BLaER1 treated with 17β-estradiol and CSF1 and Interleukin-3, amounts not matched to agents 10 nM and 100 nM (cell line): Measurements from ENCODE around the gene CSF2.
"Not testable (repeated sequence)": the region's sequence is repeated elsewhere in the genome, so short reads cannot be mapped to it uniquely, and the experiment has no call there.

ENCODE experiments used
- H3K27ac ChIP-seq, 11 experiments: shearing (Covaris generic); formaldehyde crosslinking; 2 replicates each; pipeline ENCODE4 v1.8.1; 2022
- H3K27me3 ChIP-seq, 11 experiments: shearing (Covaris generic); formaldehyde crosslinking; 2 replicates each; pipeline ENCODE4 v1.8.1; 2022
- H3K36me3 ChIP-seq, 11 experiments: shearing (Covaris generic); formaldehyde crosslinking; 2 replicates each; pipeline ENCODE4 v1.8.1; 2022
- H3K4me1 ChIP-seq, 10 experiments: shearing (Covaris generic); formaldehyde crosslinking; 2 replicates each; pipeline ENCODE4 v1.8.1; 2022
- H3K4me2 ChIP-seq, 11 experiments: shearing (Covaris generic); formaldehyde crosslinking; 2 replicates each; pipeline ENCODE4 v1.8.1; 2022
- H3K4me3 ChIP-seq, 10 experiments: shearing (Covaris generic); formaldehyde crosslinking; 2 replicates each; pipeline ENCODE4 v1.8.1; 2022
- H3K9ac ChIP-seq, 11 experiments: shearing (Covaris generic); formaldehyde crosslinking; 2 replicates each; pipeline ENCODE4 v1.8.1; 2022
- H3K9me3 ChIP-seq, 11 experiments: shearing (Covaris generic); formaldehyde crosslinking; replicated peaks in 1 of 11; 2 replicates each; pipeline ENCODE4 v1.8.1; 2022
- H4K20me1 ChIP-seq, 11 experiments: shearing (Covaris generic); formaldehyde crosslinking; 2 replicates each; pipeline ENCODE4 v1.8.1; 2022
- Cebpa-rat ChIP-seq, 11 experiments: shearing (Covaris generic); IDR thresholded peaks; 2 replicates each; pipeline ENCODE4 v1.8.1; 2022

CSF2 gene

DNA sequence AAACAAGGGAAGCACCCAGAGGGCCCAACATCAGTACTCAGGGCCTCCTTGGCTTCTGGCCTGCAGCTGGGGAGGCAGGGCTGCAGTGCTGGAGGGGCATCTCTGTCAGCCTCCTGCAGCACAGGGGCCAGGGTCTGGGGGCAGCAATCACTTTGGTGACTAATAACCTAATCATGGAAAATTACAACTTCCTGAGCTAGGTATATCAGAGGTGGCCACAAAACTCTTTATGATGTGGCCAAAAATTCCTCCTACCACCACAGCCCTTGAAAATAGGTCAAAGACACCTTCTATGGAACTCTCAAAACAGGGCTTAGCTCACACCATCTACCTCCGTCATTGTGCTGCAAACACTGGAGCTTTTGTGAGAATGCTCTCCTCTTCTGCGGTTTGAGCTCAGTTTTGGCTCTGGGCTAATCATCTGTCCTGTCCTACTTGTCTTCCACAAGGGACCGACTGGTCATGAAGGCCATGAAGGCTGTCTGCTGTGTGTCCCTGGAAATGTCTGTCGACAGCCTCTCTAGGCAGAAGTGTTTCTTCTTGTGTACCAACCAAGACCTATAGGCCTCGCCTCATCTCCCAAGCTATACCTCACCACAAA is 28.6 kb downstream of the CSF2 start:
- H3K9me3 ChIP-seq, result no peaks in the 10 kb centered on the region
- H3K27ac ChIP-seq, result peak overlapping the region in 8 of 11 experiments; percentile 66 to 86 (median 76); a peak in 14 of 22 replicates
- peaks cover 0 to 87% (median 0%) of the 10 kb centered on the region in 11 experiments; a peak in 7 of 22 replicates for H3K27me3 ChIP-seq
- peaks cover 38 to 68% (median 62%) of the 10 kb centered on the region in 10 experiments for H3K4me1 ChIP-seq
- no peaks in the 10 kb centered on the region for H3K36me3 ChIP-seq
- TF ChIP-seq Cebpa-rat (IDR thresholded peaks at IDR 0.05), result no peak
- peaks cover 0 to 52% (median 0%) of the 10 kb centered on the region in 11 experiments; a peak in 3 of 22 replicates for H4K20me1 ChIP-seq
- H3K9ac ChIP-seq, result peak overlapping the region in 1 of 11 experiments; percentile 70; a peak in 1 of 22 replicates
- 0 out of 20 replicates have a peak overlapping the region, but pooled peaks of 1 of the 10 experiments have one; percentile 7 for H3K4me3 ChIP-seq
- H3K4me2 ChIP-seq, result peak overlapping the region; percentile 71 to 97 (median 91); a peak in 21 of 22 replicates

- Histone ChIP-seq H3K9ac (peak overlapping the region in 9 of 11 experiments; percentile 9 to 80 (median 68); a peak in 16 of 22 replicates), H3K4me2 (peak overlapping the region; percentile 71 to 97 (median 91)), H3K36me3 (no peaks in the 10 kb centered on the region), H4K20me1 (peaks cover 0 to 52% (median 0%) of the 10 kb centered on the region in 11 experiments; a peak in 3 of 22 replicates), H3K27me3 (peaks cover 0 to 86% (median 0%) of the 10 kb centered on the region in 11 experiments; a peak in 7 of 22 replicates), H3K9me3 (peaks cover 0 to 5% (median 3%) of the 10 kb centered on the region in 11 experiments; a peak in 11 of 22 replicates), H3K4me3 (peak overlapping the region in 5 of 10 experiments; percentile 4 to 38 (median 22); a peak in 5 of 20 replicates), H3K27ac (peak overlapping the region in 10 of 11 experiments; percentile 4 to 86 (median 72); a peak in 18 of 22 replicates), H3K4me1 (peaks cover 38 to 68% (median 62%) of the 10 kb centered on the region in 10 experiments)
- TF ChIP-seq Cebpa-rat (IDR thresholded peaks at IDR 0.05), result no peak
Observed at GRCh38 chr5:132102944-132103331, 29.3 kb downstream of the CSF2 start.

DNA sequence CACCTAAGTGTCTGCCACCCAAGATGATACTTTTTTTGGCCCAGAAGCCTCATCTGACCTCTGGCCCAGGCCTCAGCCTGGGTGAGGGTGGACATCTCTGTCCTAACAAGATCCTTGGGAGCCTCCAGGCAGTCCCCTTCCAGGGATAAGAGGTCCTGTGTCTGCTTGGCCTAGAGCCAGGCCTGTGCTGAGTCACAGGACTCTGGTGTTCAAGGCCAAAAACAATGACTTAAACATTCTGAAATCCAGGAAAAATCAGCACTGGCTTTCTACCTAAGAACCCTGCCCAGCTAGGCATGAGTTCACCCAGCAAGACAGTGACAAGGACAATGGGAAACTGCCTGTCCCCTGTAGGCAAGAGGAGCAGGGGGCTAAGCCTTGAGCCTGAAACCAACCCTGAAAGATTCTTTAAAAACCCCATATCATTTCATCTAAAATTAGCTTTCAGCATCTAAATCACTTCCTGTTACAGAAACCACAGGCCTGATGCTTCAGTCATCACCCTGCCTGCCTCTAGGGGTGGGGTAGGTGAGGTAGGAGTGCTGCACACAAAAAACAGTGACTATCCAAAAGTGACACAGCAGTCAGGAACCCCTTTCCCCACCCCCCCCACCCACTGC is 29.9 kb downstream of the CSF2 start:
- H3K4me3 ChIP-seq, result peak overlapping the region in 5 of 10 experiments; percentile 4 to 38 (median 22); a peak in 6 of 20 replicates
- no peaks in the 10 kb centered on the region for H3K36me3 ChIP-seq
- H3K27me3 ChIP-seq, result peaks cover 0 to 84% (median 0%) of the 10 kb centered on the region in 11 experiments; a peak in 7 of 22 replicates
- no peak for TF ChIP-seq Cebpa-rat (IDR thresholded peaks at IDR 0.05)
- peaks cover 0 to 7% (median 4%) of the 10 kb centered on the region in 11 experiments; a peak in 11 of 22 replicates for H3K9me3 ChIP-seq
- H4K20me1 ChIP-seq, result peaks cover 0 to 52% (median 0%) of the 10 kb centered on the region in 11 experiments; a peak in 3 of 22 replicates
- H3K27ac ChIP-seq, result peak overlapping the region in 10 of 11 experiments; percentile 4 to 86 (median 72); a peak in 18 of 22 replicates
- H3K9ac ChIP-seq, result peak overlapping the region in 10 of 11 experiments; percentile 2 to 80 (median 65); a peak in 17 of 22 replicates
- H3K4me1 ChIP-seq, result peaks cover 38 to 68% (median 62%) of the 10 kb centered on the region in 10 experiments
- H3K4me2 ChIP-seq, result peak overlapping the region; percentile 71 to 97 (median 91)

GRCh38 chr5:132103969-132104391 is 30.4 kb downstream of the CSF2 start:
- Histone ChIP-seq H3K4me2 (peak overlapping the region; percentile 51 to 97 (median 91); a peak in 21 of 22 replicates), H3K4me3 (no peak overlapping the region; a peak in 1 of 20 replicates)
- TF ChIP-seq Cebpa-rat (IDR thresholded peaks at IDR 0.05), result no peak

GRCh38 chr5:132104556-132104955 is 31.0 kb downstream of the CSF2 start:
- Histone ChIP-seq H3K36me3 (no peaks in the 10 kb centered on the region), H3K4me3 (no peak overlapping the region), H3K27ac (peak overlapping the region in 5 of 11 experiments; percentile 45 to 80 (median 60); a peak in 7 of 22 replicates), H3K4me1 (peaks cover 38 to 61% (median 55%) of the 10 kb centered on the region in 10 experiments), H3K9ac (no peak overlapping the region; a peak in 1 of 22 replicates), H3K4me2 (peak overlapping the region in 10 of 11 experiments; percentile 51 to 97 (median 91); a peak in 19 of 22 replicates), H3K27me3 (peaks cover 0 to 76% (median 0%) of the 10 kb centered on the region in 11 experiments; a peak in 7 of 22 replicates), H3K9me3 (peaks cover 0 to 11% (median 4%) of the 10 kb centered on the region in 11 experiments; a peak in 11 of 22 replicates), H4K20me1 (peaks cover 0 to 52% (median 0%) of the 10 kb centered on the region in 11 experiments; a peak in 3 of 22 replicates)
- TF ChIP-seq Cebpa-rat (IDR thresholded peaks at IDR 0.05), result no peak

More at GRCh38 chr5:132103969-132104391, 30.4 kb downstream of the CSF2 start:
- peaks cover 38 to 67% (median 61%) of the 10 kb centered on the region in 10 experiments for H3K4me1 ChIP-seq
- peaks cover 0 to 52% (median 0%) of the 10 kb centered on the region in 11 experiments; a peak in 3 of 22 replicates for H4K20me1 ChIP-seq
- H3K36me3 ChIP-seq, result no peaks in the 10 kb centered on the region
- peaks cover 0 to 79% (median 0%) of the 10 kb centered on the region in 11 experiments; a peak in 7 of 22 replicates for H3K27me3 ChIP-seq
- peak overlapping the region in 5 of 11 experiments; percentile 17 to 46 (median 35); a peak in 3 of 22 replicates for H3K9ac ChIP-seq
- H3K27ac ChIP-seq, result peak overlapping the region in 8 of 11 experiments; percentile 45 to 80 (median 58); a peak in 14 of 22 replicates
- H3K9me3 ChIP-seq, result peaks cover 0 to 11% (median 4%) of the 10 kb centered on the region in 11 experiments; a peak in 11 of 22 replicates

- Histone ChIP-seq H3K9me3 (peaks cover 0 to 11% (median 4%) of the 10 kb centered on the region in 11 experiments; a peak in 11 of 22 replicates), H3K4me2 (peak overlapping the region in 3 of 11 experiments; percentile 88 to 97 (median 93); a peak in 1 of 22 replicates), H3K9ac (no peak overlapping the region), H3K4me3 (no peak overlapping the region), H4K20me1 (peaks cover 0 to 50% (median 0%) of the 10 kb centered on the region in 11 experiments; a peak in 3 of 22 replicates), H3K36me3 (no peaks in the 10 kb centered on the region), H3K27me3 (peaks cover 0 to 76% (median 0%) of the 10 kb centered on the region in 11 experiments; a peak in 7 of 22 replicates), H3K27ac (no peak overlapping the region), H3K4me1 (peaks cover 38 to 59% (median 50%) of the 10 kb centered on the region in 10 experiments)
- TF ChIP-seq Cebpa-rat (IDR thresholded peaks at IDR 0.05), result no peak
Observed at GRCh38 chr5:132105688-132106087, 32.1 kb downstream of the CSF2 start.

- H3K27me3 ChIP-seq, result peaks cover 0 to 78% (median 0%) of the 10 kb centered on the region in 11 experiments; a peak in 7 of 22 replicates
- peaks cover 0 to 29% (median 0%) of the 10 kb centered on the region in 11 experiments; a peak in 3 of 22 replicates for H4K20me1 ChIP-seq
- H3K4me2 ChIP-seq, H3K4me3 ChIP-seq, H3K9ac ChIP-seq, H3K27ac ChIP-seq, H3K36me3 ChIP-seq: not testable (repeated sequence)
- H3K4me1 ChIP-seq, result peaks cover 13 to 41% (median 30%) of the 10 kb centered on the region in 10 experiments
- peaks cover 15 to 33% (median 19%) of the 10 kb centered on the region in 11 experiments for H3K9me3 ChIP-seq
Observed at GRCh38 chr5:132108495-132108894, 34.9 kb downstream of the CSF2 start.

DNA sequence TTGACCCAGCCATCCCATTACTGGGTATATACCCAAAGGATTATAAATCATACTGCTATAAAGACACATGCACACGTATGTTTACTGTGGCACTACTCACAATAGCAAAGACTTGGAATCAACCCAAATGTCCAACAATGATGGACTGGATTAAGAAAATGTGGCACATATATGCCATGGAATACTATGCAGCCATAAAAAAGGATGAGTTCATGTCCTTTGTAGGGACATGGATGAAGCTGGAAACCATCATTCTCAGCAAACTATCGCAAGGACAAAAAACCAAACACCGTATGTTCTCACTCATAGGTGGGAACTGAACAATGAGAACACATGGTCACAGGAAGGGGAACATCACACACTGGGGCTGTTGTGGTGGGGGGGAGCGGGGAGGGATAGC is 35.4 kb downstream of the CSF2 start:
- Histone ChIP-seq H4K20me1 (peaks cover 0 to 29% (median 0%) of the 10 kb centered on the region in 11 experiments; a peak in 3 of 22 replicates), H3K9me3 (peaks cover 20 to 38% (median 23%) of the 10 kb centered on the region in 11 experiments), H3K27me3 (peaks cover 0 to 81% (median 0%) of the 10 kb centered on the region in 11 experiments; a peak in 7 of 22 replicates), H3K4me1 (peaks cover 9 to 41% (median 31%) of the 10 kb centered on the region in 10 experiments)
- not testable (repeated sequence) for H3K27ac ChIP-seq, H3K9ac ChIP-seq, H3K4me3 ChIP-seq, H3K36me3 ChIP-seq, H3K4me2 ChIP-seq
